ENCODE data around the gene ZNF814.
A peak's percentile ranks its signal among the peaks of the same experiment; 100 is the strongest.

ZNF814 gene

DNA sequence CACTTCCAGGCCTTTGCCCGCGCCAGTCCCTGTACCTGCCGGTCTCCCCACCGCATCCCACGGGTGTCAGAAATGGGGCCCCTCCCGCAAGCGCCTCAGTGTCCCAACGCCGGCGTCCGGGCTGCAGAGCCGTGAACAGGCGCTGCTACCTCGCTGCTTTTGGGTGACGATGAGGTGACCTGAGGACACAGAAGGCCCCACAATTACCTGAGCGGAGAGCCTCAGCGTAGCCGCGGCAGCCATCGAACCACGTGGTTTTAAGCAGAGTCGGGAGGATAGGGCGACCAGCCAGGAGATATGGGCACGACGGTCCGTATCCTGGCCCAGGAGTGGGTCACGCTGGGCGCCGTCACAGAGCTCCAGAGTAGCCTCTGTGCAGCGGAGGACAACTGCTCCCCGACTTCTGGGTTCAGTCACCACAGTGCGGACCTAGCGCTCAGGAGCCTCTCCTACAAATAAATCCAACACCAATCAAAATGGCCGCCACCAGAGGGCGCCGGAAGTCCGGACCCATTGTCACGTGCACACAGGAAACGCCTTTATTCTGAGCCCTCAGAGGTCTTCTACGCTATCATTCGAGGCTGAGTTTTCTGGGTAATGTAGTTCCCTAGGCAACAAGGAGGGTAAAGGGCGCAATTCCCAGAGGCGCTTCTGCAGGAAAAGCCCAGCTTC lies at the start of gene ZNF814:
TSS of gene ZNF814 (minus strand) at position 478 of the 672 bp plus-strand sequence. CDS start at position 243, 235 bp downstream.
- no peak for TF ChIP-seq CTCF (conservative IDR thresholded peaks at IDR 0.05)
- peak within 1 kb of the TSS; percentile 94 for H3K27ac ChIP-seq

DNA sequence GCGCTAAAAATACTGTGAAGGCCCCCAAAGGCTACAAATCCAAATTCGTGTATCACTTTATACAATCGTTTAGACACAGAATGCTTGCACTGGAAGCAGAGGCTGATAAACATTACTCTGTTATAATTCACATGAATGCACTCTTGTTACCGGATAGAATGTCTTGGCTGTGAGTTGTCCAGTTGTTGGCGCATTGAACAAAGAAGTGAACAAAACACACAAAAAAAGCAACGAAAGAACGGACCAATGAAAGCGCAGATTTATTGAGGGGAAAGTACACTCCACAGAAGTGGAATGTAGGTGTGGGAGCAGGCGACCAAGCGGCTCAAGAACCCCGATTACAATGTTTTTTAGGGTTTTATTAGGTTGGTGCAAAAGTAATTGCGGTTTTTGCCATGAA lies 46.9 kb upstream of the ZNF814 start:
- H3K27ac ChIP-seq: peak overlapping the region; percentile 89; the same call in 1 of the 2 replicates
- no peak for TF ChIP-seq CTCF (conservative IDR thresholded peaks at IDR 0.05)

GRCh38 chr19:57934820-57935665 lies 46.2 kb upstream of the ZNF814 start, which contains the start of gene ZNF418:
Gene ZNF418, minus strand, starts transcription at chr19:57935402. Its CDS starts 1,580 bp downstream, at chr19:57933822.
- H3K27ac ChIP-seq: peak within 1 kb of the TSS; percentile 89
- no peak for TF ChIP-seq CTCF (conservative IDR thresholded peaks at IDR 0.05)

GRCh38 chr19:57927587-57927986 lies 38.8 kb upstream of the ZNF814 start:
- TF ChIP-seq CTCF (conservative IDR thresholded peaks at IDR 0.05): no peak
- H3K27ac ChIP-seq: no peak overlapping the region

DNA sequence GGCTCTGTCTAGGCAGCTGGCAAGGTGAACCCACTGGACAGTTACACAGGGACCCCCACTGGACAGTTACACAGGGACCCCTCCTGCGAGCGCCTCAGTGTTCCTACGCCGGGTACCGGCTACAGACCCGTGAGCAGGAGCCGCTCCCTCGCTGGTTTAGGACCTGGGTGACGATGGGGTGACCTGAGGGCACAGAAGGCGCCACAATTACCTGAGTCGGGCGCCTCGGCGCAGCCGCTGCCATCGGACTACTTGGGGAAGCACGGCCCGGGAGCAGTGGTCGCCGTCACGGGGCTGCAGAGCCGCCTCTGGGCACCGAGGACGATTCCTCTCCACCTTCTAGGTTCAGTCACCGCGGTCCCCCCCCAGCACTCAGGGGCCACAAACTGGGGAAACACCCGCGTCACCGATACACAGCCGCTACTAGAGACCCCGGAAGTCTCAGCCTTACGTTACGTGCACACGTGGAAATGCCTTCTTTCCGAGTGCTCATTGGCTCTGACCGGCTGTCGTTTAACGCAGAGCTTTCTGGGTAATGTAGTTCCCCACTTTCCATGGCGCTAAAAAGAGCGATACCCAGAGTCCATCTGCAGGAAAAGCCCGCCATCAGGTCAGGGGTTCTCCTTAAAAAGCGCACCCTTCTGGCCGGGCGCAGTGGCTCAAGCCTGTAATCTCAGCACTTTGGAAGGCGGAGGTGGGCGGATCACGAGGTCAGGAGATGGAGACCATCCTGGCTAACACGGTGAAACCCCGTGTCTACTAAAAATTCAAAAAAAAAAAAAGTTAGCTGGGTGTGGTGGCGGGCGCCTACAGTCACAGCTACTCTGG lies 27.5 kb upstream of the ZNF814 start, which contains the start of gene ZNF417:
TSS of gene ZNF417 (minus strand) at position 425 of the 828 bp plus-strand sequence. CDS start at position 244, 181 bp downstream.
- peak within 1 kb of the TSS; percentile 78 for H3K27ac ChIP-seq
- TF ChIP-seq CTCF (conservative IDR thresholded peaks at IDR 0.05): peak; percentile 66

DNA sequence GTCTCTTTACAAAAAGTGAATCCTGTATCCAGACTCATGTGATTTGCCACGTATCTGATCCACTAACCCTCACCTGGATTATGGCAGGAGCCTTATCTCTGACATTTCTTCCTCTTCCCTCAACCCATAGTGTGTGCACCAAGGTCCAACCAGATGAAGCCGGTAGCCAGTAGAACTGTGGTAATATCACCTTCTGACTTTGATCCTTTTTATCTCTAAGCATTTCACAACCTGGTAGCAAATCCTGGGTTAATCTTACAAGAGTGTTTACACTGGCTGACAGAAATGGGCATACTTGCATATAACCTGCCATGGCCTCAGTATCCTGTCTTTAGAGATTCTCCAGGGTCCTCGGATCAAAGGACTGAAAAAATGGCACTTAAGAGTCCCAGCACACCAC lies 25.7 kb upstream of the ZNF814 start:
- no peak overlapping the region for H3K27ac ChIP-seq
- no peak for TF ChIP-seq CTCF (conservative IDR thresholded peaks at IDR 0.05)

Measured in VCaP (cell line).